CD8-positive, alpha-beta memory T cell (primary cell): Measurements from ENCODE around the gene UQCR10. TPM values are rescaled to one million over a fixed set of nuclear protein-coding genes. Genes with fewer than 3 reads are reported as not detected.
A peak's percentile ranks its signal among the peaks of the same experiment; 100 is the strongest.

Experiments
- CTCF ChIA-PET: fragments of 350-600 bp; sonication (Branson Sonifier 250); formaldehyde crosslinking; loops from one replicate; lab custom pipeline; 2021; ENCODE audit warnings: antibody characterized with exemption; lab: Charles Lee
- POLR2A ChIA-PET: fragments of 350-600 bp; sonication (Branson Sonifier 250); formaldehyde crosslinking; loops from one replicate; lab custom pipeline; 2021; ENCODE audit warnings: antibody characterized with exemption; lab: Charles Lee
- DNase-seq, 5 donors: peaks; one replicate each; pipeline versions ENCODE4 v3.0.0 to v3.0.0-alpha.2; 2020 to 2022; ENCODE audit warnings: mixed read lengths in 1 of 5
- H3K27ac ChIP-seq: one replicate; pipeline ENCODE4 v1.7.0; 2013; ENCODE audit warnings: low read depth, mild to moderate bottlenecking, low read length, moderate library complexity
- H3K27me3 ChIP-seq: 2 replicates; pipeline ENCODE4 v1.7.0; 2013; ENCODE audit warnings: low read length, mild to moderate bottlenecking; ENCODE audit not compliant: insufficient read depth, poor library complexity, severe bottlenecking
- H3K36me3 ChIP-seq: 2 replicates; pipeline ENCODE4 v1.7.0; 2013; ENCODE audit warnings: mild to moderate bottlenecking, low read length, moderate library complexity; ENCODE audit not compliant: insufficient read depth
- H3K4me1 ChIP-seq: 2 replicates; pipeline ENCODE4 v1.7.0; 2013; ENCODE audit warnings: mild to moderate bottlenecking, low read length, moderate library complexity; ENCODE audit not compliant: insufficient read depth
- H3K4me3 ChIP-seq: 2 replicates; pipeline ENCODE4 v1.7.0; 2013; ENCODE audit warnings: mild to moderate bottlenecking, low read length
- H3K9me3 ChIP-seq: 2 replicates; pipeline ENCODE4 v1.7.0; 2013; ENCODE audit warnings: mild to moderate bottlenecking, low read length
- H3K27ac Mint-ChIP-seq, 8 donors: one replicate each; pipeline ENCODE4 v1.8.0; 2020 to 2021; ENCODE audit warnings: mixed read lengths in 8 of 8, mild to moderate bottlenecking in 6 of 8, inconsistent platforms in 3 of 8, moderate library complexity in 3 of 8
- H3K27me3 Mint-ChIP-seq, 2 donors: one replicate each; pipeline ENCODE4 v1.8.0; 2020 to 2021; ENCODE audit warnings: mixed read lengths in 2 of 2, mild to moderate bottlenecking in 1 of 2, moderate library complexity in 1 of 2
- H3K36me3 Mint-ChIP-seq, 3 donors: one replicate each; pipeline ENCODE4 v1.8.0; 2020 to 2021; ENCODE audit warnings: mixed read lengths in 3 of 3, inconsistent platforms in 1 of 3, mild to moderate bottlenecking in 1 of 3
- H3K4me1 Mint-ChIP-seq, 3 donors: one replicate each; pipeline ENCODE4 v1.8.0; 2020 to 2021; ENCODE audit warnings: mixed read lengths in 3 of 3, inconsistent platforms in 1 of 3, mild to moderate bottlenecking in 1 of 3
- H3K4me3 Mint-ChIP-seq, 7 donors: one replicate each; pipeline ENCODE4 v1.8.0; 2020 to 2021; ENCODE audit warnings: mixed read lengths in 7 of 7, mild to moderate bottlenecking in 6 of 7, moderate library complexity in 4 of 7, inconsistent platforms in 2 of 7
- H3K9me3 Mint-ChIP-seq, 5 donors: one replicate each; pipeline ENCODE4 v1.8.0; 2020 to 2022; ENCODE audit warnings: mixed read lengths in 5 of 5, mild to moderate bottlenecking in 3 of 5, moderate library complexity in 2 of 5, inconsistent platforms in 1 of 5
- polyA plus RNA-seq: library from polyadenylated mRNA; unstranded; fragments of 300-500 nt; fragmentation: Illumina TruSeq; gene quantifications from one replicate; pipeline ENCODE4 v1.2.3, GENCODE V29; 2021
- total RNA-seq, 2 experiments: library from RNA; stranded (reverse); gene quantifications; one replicate each; pipeline ENCODE4 v1.2.3, GENCODE V29; 2021

UQCR10 gene
- total and polyA plus RNA-seq, 3 experiments from 2014 or later = 114 to 307 (median 121) TPM

DNA sequence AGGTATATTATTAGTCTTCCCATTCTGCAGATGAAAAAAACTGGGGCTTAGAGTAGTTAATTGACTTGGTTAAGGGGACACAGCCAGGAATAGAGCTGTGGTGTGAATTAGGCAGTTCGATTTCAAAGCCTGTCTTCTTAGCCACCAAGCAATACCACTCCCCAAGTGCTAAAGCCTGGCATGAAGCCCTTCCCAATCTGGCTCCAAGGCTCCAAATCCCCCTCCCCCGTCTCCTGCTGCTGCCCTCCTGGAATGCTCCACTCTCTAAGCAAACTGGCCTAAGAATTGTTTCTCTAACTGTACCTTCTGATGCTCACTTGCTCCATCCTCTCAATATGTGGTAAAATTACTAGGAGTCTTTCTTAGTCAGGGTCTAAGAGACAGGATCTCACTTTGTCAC is 52.3 kb downstream of the UQCR10 start:
- DNase-seq = no peak
- H3K9me3 ChIP-seq = no peaks in the 10 kb centered on the region
- no peak overlapping the region for H3K4me3 ChIP-seq
- Mint-ChIP-seq H3K27me3 (no peaks in the 10 kb centered on the region), H3K36me3 (peaks cover 5 to 85% (median 33%) of the 10 kb centered on the region in 3 donors), H3K4me1 (no peaks in the 10 kb centered on the region), H3K27ac (peak overlapping the region in 2 of 8 donors; percentile 36 to 38), H3K9me3 (no peaks in the 10 kb centered on the region), H3K4me3 (no peak overlapping the region)
- H3K36me3 ChIP-seq = peaks cover 63% of the 10 kb centered on the region
- ChIA-PET CTCF (no interaction called here), POLR2A (no interaction called here)
- no peaks in the 10 kb centered on the region for H3K4me1 ChIP-seq
- H3K27me3 ChIP-seq = no peaks in the 10 kb centered on the region
- no peak overlapping the region for H3K27ac ChIP-seq

Other genes starting within 250 kb of the UQCR10 start
- 10 to 100 TPM; 62.6 to 64.1 TPM for gene THOC5, start 213.6 kb upstream of the UQCR10 start, total RNA-seq
- 28.5 TPM for gene THOC5, start 213.6 kb upstream of the UQCR10 start, polyA plus RNA-seq
- gene NIPSNAP1, start 186.3 kb upstream of the UQCR10 start, total RNA-seq = 10 to 100 TPM; 39.6 to 40.3 TPM
- gene NIPSNAP1, start 186.3 kb upstream of the UQCR10 start, polyA plus RNA-seq = 52.3 TPM
- gene NF2, start 163.7 kb upstream of the UQCR10 start, total RNA-seq = 10 to 100 TPM; 51.6 to 53.3 TPM
- gene NF2, start 163.7 kb upstream of the UQCR10 start, polyA plus RNA-seq = 21.4 TPM
- gene CABP7, start 47.4 kb upstream of the UQCR10 start, total RNA-seq = under 1 TPM in 1 of 2 experiments, not detected in 1; 0.07 TPM
- not detected for gene CABP7, start 47.4 kb upstream of the UQCR10 start, polyA plus RNA-seq
- 10 to 100 TPM; 24.7 to 25.2 TPM for gene ZMAT5, start 362 bp upstream of the UQCR10 start, total RNA-seq
- gene ZMAT5, start 362 bp upstream of the UQCR10 start, polyA plus RNA-seq = 46.9 TPM
- 10 to 100 TPM; 81.1 to 84.5 TPM for gene ASCC2, start 70.9 kb downstream of the UQCR10 start, total RNA-seq
- 60.0 TPM for gene ASCC2, start 70.9 kb downstream of the UQCR10 start, polyA plus RNA-seq
- 10 to 100 TPM; 20.6 to 22.5 TPM for gene MTMR3, start 115.8 kb downstream of the UQCR10 start, total RNA-seq
- gene MTMR3, start 115.8 kb downstream of the UQCR10 start, polyA plus RNA-seq = 19.7 TPM